H1 (cell line): ENCODE data around the gene FBXL14. TPM values are rescaled to one million over a fixed set of nuclear protein-coding genes. Genes with fewer than 3 reads are reported as not detected.

Experiments
- CTCF ChIA-PET: fragments of 300-600 bp; sonication (Branson Sonifier 250); formaldehyde crosslinking; loops from one replicate; lab custom pipeline; 2021; ENCODE audit not compliant: partially characterized antibody; lab: Charles Lee
- POLR2A ChIA-PET: fragments of 300-600 bp; sonication (Branson Sonifier 250); formaldehyde crosslinking; loops from one replicate; lab custom pipeline; 2021; ENCODE audit warnings: inconsistent platforms; ENCODE audit not compliant: partially characterized antibody; lab: Charles Lee
- DNase-seq, 2 experiments: peaks; one replicate each; pipeline versions ENCODE4 v3.0.0 to v3.0.0-alpha.2; 2010 to 2022; ENCODE audit warnings: low spot score in 2 of 2, low read depth in 1 of 2, mixed read lengths in 1 of 2
- FAIRE-seq: peaks from 2 replicates; lab custom pipeline; 2011; peaks lifted over from hg19 to GRCh38; lab: Jason Lieb, UNC
- H2AFZ ChIP-seq: 2 replicates; pipeline ENCODE4 v1.8.1; 2012; ENCODE audit warnings: low read length, inconsistent platforms
- H2AK5ac ChIP-seq: 2 replicates; pipeline ENCODE4 v1.6.1; 2013; ENCODE audit warnings: low read depth, low read length
- H2BK120ac ChIP-seq: replicated peaks from 2 replicates; pipeline ENCODE3; 2013; ENCODE audit warnings: low read depth, low read length, inconsistent platforms
- H2BK12ac ChIP-seq: 2 replicates; pipeline ENCODE4 v1.6.1; 2013; ENCODE audit warnings: low read depth, low read length
- H2BK15ac ChIP-seq: 2 replicates; pipeline ENCODE4 v1.6.1; 2013; ENCODE audit warnings: low read length
- H2BK20ac ChIP-seq: 2 replicates; pipeline ENCODE4 v1.6.1; 2013; ENCODE audit warnings: low read length
- H2BK5ac ChIP-seq: 2 replicates; pipeline ENCODE4 v1.6.1; 2013; ENCODE audit warnings: low read depth, low read length
- H3K14ac ChIP-seq: 2 replicates; pipeline ENCODE4 v1.6.1; 2013; ENCODE audit warnings: inconsistent platforms; ENCODE audit not compliant: insufficient read length
- H3K18ac ChIP-seq: 2 replicates; pipeline ENCODE4 v1.6.1; 2013; ENCODE audit warnings: low read length; ENCODE audit errors: extremely low read depth
- H3K23ac ChIP-seq: 2 replicates; pipeline ENCODE4 v1.6.1; 2013; ENCODE audit warnings: inconsistent platforms; ENCODE audit not compliant: insufficient read length
- H3K23me2 ChIP-seq: 2 replicates; pipeline ENCODE4 v1.6.1; 2013; ENCODE audit warnings: low read depth, low read length
- H3K27ac ChIP-seq: 2 replicates; pipeline ENCODE4 v1.6.1; 2011; ENCODE audit warnings: low read depth, low read length, inconsistent platforms
- H3K27me3 ChIP-seq, 4 experiments: replicated peaks in 1 of 4; 1 replicate in 1 of 4; 2 replicates in 3 of 4; pipeline versions ENCODE4 v1.6.1 to v1.8.1; 2011 to 2013; ENCODE audit warnings: low read length in 3 of 4, mild to moderate bottlenecking in 3 of 4, inconsistent platforms in 2 of 4, mixed read lengths in 2 of 4, moderate library complexity in 1 of 4; ENCODE audit not compliant: control insufficient read depth in 3 of 4, insufficient read depth in 3 of 4; ENCODE audit errors: extremely low read depth in 1 of 4
- H3K36me3 ChIP-seq, 4 experiments: 2 replicates each; pipeline versions ENCODE4 v1.6.1 to v1.8.1; 2011 to 2013; ENCODE audit warnings: mild to moderate bottlenecking in 4 of 4, low read length in 3 of 4, moderate library complexity in 2 of 4, control low read depth in 1 of 4, inconsistent platforms in 1 of 4; ENCODE audit not compliant: insufficient read depth in 4 of 4, control insufficient read depth in 2 of 4
- H3K4ac ChIP-seq: replicated peaks from 2 replicates; pipeline ENCODE3; 2013; ENCODE audit warnings: low read length, low read depth, mixed read lengths, inconsistent platforms; ENCODE audit not compliant: insufficient read length
- H3K4me1 ChIP-seq, 4 experiments: replicated peaks in 1 of 4; 1 replicate in 1 of 4; 2 replicates in 3 of 4; pipeline versions ENCODE4 v1.6.1 to v1.8.1; 2011 to 2013; ENCODE audit warnings: low read length in 3 of 4, inconsistent platforms in 2 of 4, mixed read lengths in 1 of 4; ENCODE audit not compliant: insufficient read depth in 4 of 4, control insufficient read depth in 3 of 4
- H3K4me2 ChIP-seq, 2 experiments: 2 replicates each; pipeline versions ENCODE4 v1.6.1 to v1.8.1; 2011 to 2013; ENCODE audit warnings: low read depth in 2 of 2, low read length in 2 of 2, control low read depth in 1 of 2, inconsistent platforms in 1 of 2, mild to moderate bottlenecking in 1 of 2; ENCODE audit not compliant: insufficient read depth in 1 of 2
- H3K4me3 ChIP-seq, 4 experiments: fragments of 200-600, 300-600 bp in 1 of 4; sonication (generic), shearing (Covaris generic), sonication (Bioruptor Twin) in 1 of 4; 2 replicates each; pipeline versions ENCODE4 v1.5.1 to v1.8.1; 2011 to 2016; ENCODE audit warnings: low read length in 4 of 4, low read depth in 3 of 4, control low read depth in 2 of 4, inconsistent platforms in 2 of 4, mild to moderate bottlenecking in 2 of 4, mixed read lengths in 1 of 4, moderate library complexity in 1 of 4; ENCODE audit not compliant: insufficient read depth in 2 of 4; ENCODE audit errors: extremely low read depth in 1 of 4
- H3K56ac ChIP-seq: replicated peaks from 2 replicates; pipeline ENCODE3; 2013; ENCODE audit warnings: low read depth, mild to moderate bottlenecking, mixed read lengths, low read length, inconsistent platforms; ENCODE audit not compliant: insufficient read length
- H3K79me1 ChIP-seq: 2 replicates; pipeline ENCODE4 v1.6.1; 2013; ENCODE audit warnings: low read depth, low read length, control low read depth
- H3K79me2 ChIP-seq, 2 experiments: 2 replicates each; pipeline versions ENCODE4 v1.6.1 to v1.8.1; 2012 to 2013; ENCODE audit warnings: low read length in 2 of 2, mild to moderate bottlenecking in 2 of 2, inconsistent platforms in 1 of 2; ENCODE audit not compliant: insufficient read depth in 2 of 2, control insufficient read depth in 1 of 2
- H3K9ac ChIP-seq, 4 experiments: replicated peaks in 1 of 4; 1 replicate in 1 of 4; 2 replicates in 3 of 4; pipeline versions ENCODE4 v1.6.1 to v1.8.1; 2011 to 2013; ENCODE audit warnings: low read depth in 3 of 4, low read length in 3 of 4, control low read depth in 2 of 4, mild to moderate bottlenecking in 2 of 4, moderate library complexity in 2 of 4, inconsistent platforms in 1 of 4; ENCODE audit errors: extremely low read depth in 1 of 4
- H3K9me3 ChIP-seq, 2 experiments: 2 replicates each; pipeline versions ENCODE4 v1.6.1 to v1.8.1; 2012 to 2013; ENCODE audit warnings: mild to moderate bottlenecking in 2 of 2, moderate library complexity in 2 of 2, control low read depth in 1 of 2, inconsistent platforms in 1 of 2, low read depth in 1 of 2, low read length in 1 of 2, mixed read lengths in 1 of 2; ENCODE audit not compliant: insufficient read depth in 2 of 2
- H4K20me1 ChIP-seq, 2 experiments: replicated peaks in 1 of 2; 2 replicates each; pipeline versions ENCODE3 to v1.8.1; 2011 to 2013; ENCODE audit warnings: inconsistent platforms in 2 of 2, low read length in 2 of 2, mild to moderate bottlenecking in 1 of 2; ENCODE audit not compliant: insufficient read depth in 2 of 2, control insufficient read depth in 1 of 2
- H4K5ac ChIP-seq: 2 replicates; pipeline ENCODE4 v1.6.1; 2013; ENCODE audit warnings: low read length, low read depth, mixed read lengths, inconsistent platforms; ENCODE audit not compliant: insufficient read length
- H4K8ac ChIP-seq: 2 replicates; pipeline ENCODE4 v1.8.0; 2013; ENCODE audit warnings: mild to moderate bottlenecking, moderate library complexity, low read length, inconsistent platforms; ENCODE audit not compliant: insufficient read depth; ENCODE audit errors: extremely low read depth
- H4K91ac ChIP-seq: replicated peaks from 2 replicates; pipeline ENCODE3; 2013; ENCODE audit warnings: low read length, mixed read lengths, inconsistent platforms; ENCODE audit not compliant: insufficient read length
- BACH1 ChIP-seq: IDR thresholded peaks from 2 replicates; pipeline ENCODE4 v1.6.1; 2012; ENCODE audit warnings: low read length, improper control_type of control experiment
- CHD1 ChIP-seq: IDR thresholded peaks from 2 replicates; pipeline ENCODE4 v1.6.1; 2012; ENCODE audit warnings: low read depth, low read length, improper control_type of control experiment
- KDM1A ChIP-seq: fragments of 200-600, 300-600 bp; sonication (generic); IDR thresholded peaks from 2 replicates; pipeline ENCODE4 v1.7.1; 2016; ENCODE audit warnings: mild to moderate bottlenecking, low read length, borderline replicate concordance
- MAFK ChIP-seq: IDR thresholded peaks from 2 replicates; pipeline ENCODE4 v1.6.1; 2012; ENCODE audit warnings: low read depth, mild to moderate bottlenecking, improper control_type of control experiment, low read length
- SIRT6 ChIP-seq: IDR thresholded peaks from one replicate; pipeline ENCODE4 v1.7.1; 2012; ENCODE audit warnings: low read length, inconsistent platforms
- TCF12 ChIP-seq: IDR thresholded peaks from 2 replicates; pipeline ENCODE4 v1.6.1; 2011; ENCODE audit warnings: low read depth, mild to moderate bottlenecking, low read length
- WGBS, 2 experiments: shearing (Covaris generic) in 1 of 2; methylation state at CpG; one replicate each; pipeline versions ENCODE4 v1.1.6 to v1.1.7; 2013 to 2015; ENCODE audit warnings: low lambda C conversion rate in 2 of 2, mixed read lengths in 2 of 2, inconsistent platforms in 1 of 2, low coverage in 1 of 2, missing lambda C conversion rate in 1 of 2; ENCODE audit not compliant: insufficient replicate concordance in 2 of 2, insufficient coverage in 1 of 2, insufficient read length in 1 of 2; ENCODE audit errors: extremely low coverage in 1 of 2, missing lambda C conversion rate in 1 of 2; 5-methylcytosine and 5-hydroxymethylcytosine counted together
- polyA plus RNA-seq, 7 experiments: library from polyadenylated mRNA; depleted of rRNA in 3 of 7; stranded (reverse) in 5 of 7; unstranded in 2 of 7; fragments of >200 nt in 5 of 7; fragments of 200-250 nt in 2 of 7; gene quantifications; 1 replicate in 5 of 7; 2 replicates in 1 of 7; 4 replicates in 1 of 7; pipeline versions ENCODE4 v1.2.1 to v1.2.3, GENCODE V29; 2011 to 2013; ENCODE audit warnings: missing spikeins in 2 of 7, mixed read lengths in 2 of 7
- total RNA-seq: library from RNA; stranded (reverse); fragmentation: NEBNext Ultra II Directional; extraction: Animal tissue kit (Norgen Biotek cat#: 25700); gene quantifications from 2 replicates; pipeline ENCODE4 v1.2.1, GENCODE V29; 2021

The FBXL14 gene
- total and polyA plus RNA-seq, 2 of the 8 experiments (the other 6 are each of a cell fraction or from before 2014, with no cell fraction given): 5.5 to 9.6 TPM

GRCh38 chr12:1536817-1537216 is 57.6 kb downstream of the FBXL14 start:
- Histone ChIP-seq H2BK15ac (no peak overlapping the region), H4K20me1 (peaks cover 0 to 7% of the 10 kb centered on the region in 2 experiments), H3K23me2 (no peaks in the 10 kb centered on the region), H2BK20ac (no peak overlapping the region), H2AK5ac (no peak overlapping the region), H2BK12ac (no peak overlapping the region), H2AFZ (no peak overlapping the region), H3K36me3 (no peaks in the 10 kb centered on the region), H4K91ac (no peak overlapping the region), H2BK5ac (no peak overlapping the region), H3K4me1 (peaks cover 0 to under 1% (median 0%) of the 10 kb centered on the region in 4 experiments; a peak in 2 of 7 replicates), H3K27ac (no peak overlapping the region), H3K9ac (no peak overlapping the region), H3K56ac (no peak overlapping the region), H3K27me3 (peaks cover 14 to 43% (median 29%) of the 10 kb centered on the region in 4 experiments), H4K5ac (no peak overlapping the region), H3K4ac (no peak overlapping the region), H3K79me1 (no peaks in the 10 kb centered on the region), H4K8ac (no peak overlapping the region), H3K9me3 (no peaks in the 10 kb centered on the region), H2BK120ac (no peak overlapping the region), H3K18ac (no peak overlapping the region), H3K4me3 (no peak overlapping the region), H3K4me2 (no peak overlapping the region), H3K14ac (no peak overlapping the region), H3K23ac (no peak overlapping the region), H3K79me2 (no peaks in the 10 kb centered on the region; a peak in 1 of 4 replicates)
- WGBS, 2 experiments: 80% methylated on average over 4 of the region's 4 CpGs; no CpG with 5 or more reads in 1 of the 2 experiments
- CTCF ChIA-PET: interaction anchor here (1.0 to 1.2 kb wide), 3 partner anchors 19 to 56 kb away, joined by 3 to 5 read pairs (median 4); no protein-coding TSS in a partner anchor
- DNase-seq (no peak), FAIRE-seq (no peak)
- no peak for TF ChIP-seq TCF12
- TF ChIP-seq SIRT6: no peak
- TF ChIP-seq MAFK: no peak
- no peak for TF ChIP-seq KDM1A
- TF ChIP-seq CHD1: no peak
- no peak for TF ChIP-seq BACH1
- POLR2A ChIA-PET: no interaction called here
